ENCODE measurements around the gene NID1. TPM values are rescaled to one million over a fixed set of nuclear protein-coding genes. Genes with fewer than 3 reads are reported as not detected.

The NID1 gene
- total RNA-seq, 1 experiment from 2014 or later: 0.32 TPM

GRCh38 chr1:236083650-236084385 is 18.9 kb upstream of the NID1 start:
- no peak overlapping the region for H3K27ac ChIP-seq (ENCODE audit: low read depth, low read length)
- CTCF ChIA-PET: no interaction called here
- H4K20me1 ChIP-seq (ENCODE audit: insufficient read depth): no peaks in the 10 kb centered on the region
- H3K9me3 ChIP-seq (ENCODE audit: control insufficient read depth in 1 of 2, insufficient read depth in 1 of 2, low read depth in 1 of 2, low read length in 2 of 2): no peaks in the 10 kb centered on the region
- DNase-seq (ENCODE audit: low read depth, low spot score): no peak
- intact Hi-C loops (cut with micrococcal nuclease): no loop called here
- H3K4me2 ChIP-seq (ENCODE audit: low read length): no peak overlapping the region
- no peaks in the 10 kb centered on the region for H3K4me1 ChIP-seq (ENCODE audit: control insufficient read depth in 1 of 2, insufficient read depth in 2 of 2, low read length in 2 of 2)
- RAD21 ChIA-PET (ENCODE audit: low non-redundant PET in 1 of 2, low total read pairs in 2 of 2, uncharacterized antibody in 2 of 2, unreplicated experiment in 2 of 2): no interaction called here
- no peaks in the 10 kb centered on the region for H3K79me2 ChIP-seq (ENCODE audit: insufficient read depth, low read length)
- H3K27me3 ChIP-seq (ENCODE audit: insufficient read depth, low read length): no peaks in the 10 kb centered on the region
- no peak overlapping the region for H3K4me3 ChIP-seq (replicated peaks in 1 of 2; ENCODE audit: low read depth in 1 of 2, low read length in 2 of 2)
- H3K9me2 ChIP-seq (ENCODE audit: insufficient read depth): no peaks in the 10 kb centered on the region
- POLR2A ChIA-PET: no interaction called here
- BruUV-seq (replicated peaks): no TSS peak
- no peaks in the 10 kb centered on the region for H3K36me3 ChIP-seq (ENCODE audit: control insufficient read depth in 1 of 2, insufficient read depth in 2 of 2, low read length in 2 of 2)
- no peak for TF ChIP-seq CBX3 (IDR thresholded peaks at IDR 0.05; ENCODE audit: low read depth)
- no peak for ATAC-seq
- no peak overlapping the region for H2AFZ ChIP-seq (ENCODE audit: low read depth, low read length, poor library complexity, severe bottlenecking)
- no peak overlapping the region for H3K9ac ChIP-seq (ENCODE audit: low read length)

DNA sequence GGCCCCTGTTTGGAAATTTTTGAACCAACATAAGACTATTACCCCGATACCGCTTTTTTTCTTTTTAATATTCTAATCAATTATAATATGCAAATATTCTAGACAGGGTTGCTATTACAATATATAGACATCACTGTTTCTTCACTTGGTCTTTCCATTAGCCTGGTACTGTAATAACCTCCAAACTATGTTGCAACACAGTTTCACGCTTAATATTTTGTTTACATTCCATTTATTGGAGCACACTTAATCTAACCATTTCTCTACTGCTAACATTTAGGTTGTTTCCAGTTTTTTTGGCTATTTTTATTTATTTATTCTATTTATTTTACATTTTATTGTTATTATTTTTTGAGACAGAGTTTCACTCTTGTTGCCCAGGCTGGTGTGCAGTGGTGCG is 17.6 kb upstream of the NID1 start:
- DNase-seq (ENCODE audit: low read depth, low spot score): no peak
- no peaks in the 10 kb centered on the region for H3K79me2 ChIP-seq (ENCODE audit: insufficient read depth, low read length)
- ChIA-PET CTCF (no interaction called here), RAD21 (ENCODE audit: low non-redundant PET in 1 of 2, low total read pairs in 2 of 2, uncharacterized antibody in 2 of 2, unreplicated experiment in 2 of 2) (no interaction called here), POLR2A (no interaction called here)
- no peaks in the 10 kb centered on the region for H3K36me3 ChIP-seq (ENCODE audit: control insufficient read depth in 1 of 2, insufficient read depth in 2 of 2, low read length in 2 of 2)
- no peak overlapping the region for H3K27ac ChIP-seq (ENCODE audit: low read depth, low read length)
- intact Hi-C loops (cut with micrococcal nuclease): no loop called here
- H3K27me3 ChIP-seq (ENCODE audit: insufficient read depth, low read length): no peaks in the 10 kb centered on the region
- H2AFZ ChIP-seq (ENCODE audit: low read depth, low read length, poor library complexity, severe bottlenecking): no peak overlapping the region
- no peak overlapping the region for H3K4me3 ChIP-seq (replicated peaks in 1 of 2; ENCODE audit: low read depth in 1 of 2, low read length in 2 of 2)
- no peaks in the 10 kb centered on the region for H3K9me3 ChIP-seq (ENCODE audit: control insufficient read depth in 1 of 2, insufficient read depth in 1 of 2, low read depth in 1 of 2, low read length in 2 of 2)
- H3K4me2 ChIP-seq (ENCODE audit: low read length): no peak overlapping the region
- H4K20me1 ChIP-seq (ENCODE audit: insufficient read depth): no peaks in the 10 kb centered on the region
- no TSS peak for BruUV-seq (replicated peaks)
- no peak overlapping the region for H3K9ac ChIP-seq (ENCODE audit: low read length)
- H3K9me2 ChIP-seq (ENCODE audit: insufficient read depth): no peaks in the 10 kb centered on the region
- ATAC-seq: no peak
- no peaks in the 10 kb centered on the region for H3K4me1 ChIP-seq (ENCODE audit: control insufficient read depth in 1 of 2, insufficient read depth in 2 of 2, low read length in 2 of 2)
- TF ChIP-seq TCF7L2 (IDR thresholded peaks at IDR 0.05; ENCODE audit: borderline replicate concordance, extremely low read depth, insufficient read depth, insufficient read length) (no peak), SP1 (IDR thresholded peaks at IDR 0.05; ENCODE audit: low read depth) (no peak), SIN3A (IDR thresholded peaks at IDR 0.05; ENCODE audit: low read depth) (no peak), MAX (IDR thresholded peaks at IDR 0.05) (no peak), EZH2phosphoT487 (IDR thresholded peaks at IDR 0.05; ENCODE audit: borderline replicate concordance) (no peak), JUND (IDR thresholded peaks at IDR 0.05) (no peak), CEBPB (IDR thresholded peaks at IDR 0.05; ENCODE audit: low read depth) (no peak), REST (IDR thresholded peaks at IDR 0.05; ENCODE audit: low read depth) (no peak), ELF1 (IDR thresholded peaks at IDR 0.05; ENCODE audit: borderline replicate concordance, low read depth) (no peak)
- TF ChIP-seq, protein P1, sequence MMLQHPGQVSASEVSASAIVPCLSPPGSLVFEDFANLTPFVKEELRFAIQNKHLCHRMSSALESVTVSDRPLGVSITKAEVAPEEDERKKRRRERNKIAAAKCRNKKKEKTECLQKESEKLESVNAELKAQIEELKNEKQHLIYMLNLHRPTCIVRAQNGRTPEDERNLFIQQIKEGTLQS (IDR thresholded peaks at IDR 0.05): no peak

All from HCT116 (cell line).